ENCODE measurements around the gene NHERF2.

The NHERF2 gene

GRCh38 chr16:2026461-2027023 is at the start of gene NHERF2:
Gene NHERF2, plus strand, starts transcription at chr16:2026902. Its CDS starts 104 bp downstream, at chr16:2027006.
- DNase-seq (ENCODE audit: low read depth in 2 of 2): no peak

DNA sequence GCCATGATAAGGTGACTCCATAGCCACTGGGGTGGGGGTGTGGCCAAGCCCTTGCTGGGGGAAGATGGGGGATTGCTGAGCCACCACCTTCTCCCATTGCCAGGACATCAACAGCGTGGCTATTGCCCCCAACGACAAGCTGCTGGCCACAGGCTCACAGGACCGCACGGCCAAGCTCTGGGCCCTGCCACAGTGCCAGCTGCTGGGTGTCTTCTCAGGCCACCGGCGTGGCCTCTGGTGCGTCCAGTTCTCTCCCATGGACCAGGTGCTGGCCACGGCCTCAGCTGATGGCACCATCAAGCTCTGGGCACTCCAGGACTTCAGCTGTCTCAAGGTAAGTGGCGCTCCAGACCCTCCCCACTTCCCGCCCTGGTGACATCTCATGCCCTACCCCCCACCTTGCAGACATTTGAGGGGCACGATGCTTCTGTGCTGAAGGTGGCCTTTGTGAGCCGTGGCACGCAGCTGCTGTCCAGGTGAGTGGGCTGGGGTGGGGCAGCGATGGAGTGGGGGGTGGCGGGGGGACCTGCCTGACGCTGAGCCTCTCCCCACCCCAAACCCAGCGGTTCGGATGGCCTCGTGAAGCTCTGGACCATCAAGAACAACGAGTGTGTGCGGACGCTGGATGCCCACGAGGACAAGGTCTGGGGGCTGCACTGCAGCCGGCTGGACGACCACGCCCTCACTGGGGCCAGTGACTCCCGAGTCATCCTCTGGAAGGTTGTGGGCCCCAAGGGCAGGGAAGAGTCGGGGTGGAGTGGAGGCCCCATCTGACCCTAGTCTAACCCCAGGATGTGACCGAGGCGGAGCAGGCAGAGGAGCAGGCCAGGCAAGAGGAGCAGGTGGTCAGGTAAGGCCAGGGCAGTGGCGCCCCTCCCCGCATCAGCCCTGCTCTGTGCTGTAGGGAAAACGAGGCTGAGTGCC is 49.5 kb upstream of the NHERF2 start:
- DNase-seq (ENCODE audit: low read depth in 2 of 2): no peak

DNA sequence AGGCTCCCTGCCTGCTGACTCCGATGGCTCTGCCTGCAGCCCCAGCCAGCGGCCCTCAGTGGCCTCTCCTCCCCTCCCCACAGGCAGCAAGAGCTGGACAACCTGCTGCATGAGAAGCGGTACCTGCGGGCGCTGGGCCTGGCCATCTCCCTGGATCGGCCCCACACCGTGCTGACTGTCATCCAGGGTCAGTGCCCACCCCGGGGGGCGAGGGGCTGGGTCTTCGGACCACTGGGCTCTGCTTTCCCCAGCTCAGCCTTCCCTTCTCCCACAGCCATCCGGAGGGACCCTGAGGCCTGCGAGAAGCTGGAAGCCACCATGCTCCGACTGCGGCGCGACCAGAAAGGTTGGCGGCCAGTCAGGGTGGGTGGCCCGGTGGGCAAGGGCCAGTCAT is 48.8 kb upstream of the NHERF2 start:
- no peak for DNase-seq (ENCODE audit: low read depth in 2 of 2)

GRCh38 chr16:1978476-1979120 is 48.1 kb upstream of the NHERF2 start:
- no peak for DNase-seq (ENCODE audit: low read depth in 2 of 2)

GRCh38 chr16:1979271-1980029 is 47.3 kb upstream of the NHERF2 start:
- no peak for DNase-seq (ENCODE audit: low read depth in 2 of 2)

GRCh38 chr16:1980030-1980769 is 46.5 kb upstream of the NHERF2 start:
- no peak for DNase-seq (ENCODE audit: low read depth in 2 of 2)

DNA sequence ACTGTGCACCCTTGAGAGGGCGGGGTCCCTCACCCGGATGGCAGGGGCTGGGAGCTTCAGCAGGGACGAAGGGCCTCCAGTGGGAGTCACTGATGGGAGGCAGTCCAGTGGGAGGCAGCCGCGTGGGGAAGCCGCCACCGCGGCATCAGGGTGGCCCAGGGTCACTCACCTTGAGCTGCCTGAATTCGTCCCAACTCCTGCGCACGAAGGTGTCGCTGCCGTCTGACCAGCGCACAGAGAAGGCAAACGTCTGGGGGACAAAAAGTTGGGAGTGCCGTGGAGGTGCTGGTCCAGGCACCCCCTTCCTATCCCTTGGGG is 46.0 kb upstream of the NHERF2 start:
- DNase-seq (ENCODE audit: low read depth in 2 of 2): no peak

GRCh38 chr16:1981398-1981836 is 45.3 kb upstream of the NHERF2 start, which contains the start of gene NOXO1:
Gene NOXO1, minus strand, starts transcription at chr16:1981469. Its CDS starts 290 bp downstream, at chr16:1981179.
- no peak for DNase-seq (ENCODE audit: low read depth in 2 of 2)

GRCh38 chr16:1982013-1982433 is 44.7 kb upstream of the NHERF2 start:
- DNase-seq (ENCODE audit: low read depth in 2 of 2): no peak

DNA sequence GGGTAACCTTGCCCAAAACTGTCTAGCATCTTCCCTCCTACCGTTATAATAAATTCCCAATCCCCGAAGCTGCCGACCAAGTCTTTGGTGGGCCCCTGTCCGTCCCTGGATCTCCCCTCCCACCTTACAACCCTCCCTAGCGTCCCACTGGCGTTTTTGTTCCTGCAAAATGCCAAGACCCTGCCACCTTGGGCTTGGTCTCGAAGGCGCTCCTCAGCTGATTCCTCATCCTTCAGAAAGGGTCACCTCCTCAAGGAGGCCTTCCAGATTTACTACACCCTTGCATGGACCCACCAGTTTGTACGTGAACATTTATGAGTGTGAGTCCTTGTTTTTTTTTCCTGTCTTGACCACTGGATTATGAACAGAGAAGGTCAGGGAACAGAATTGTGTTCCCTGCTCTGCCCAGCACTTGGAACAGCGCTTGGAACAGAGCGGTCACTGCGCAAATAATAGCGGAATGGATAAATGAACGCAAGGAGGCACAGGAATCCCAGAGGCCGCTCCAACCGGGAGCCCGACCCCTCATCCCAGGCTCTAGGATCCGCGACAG is 43.6 kb upstream of the NHERF2 start:
- DNase-seq (ENCODE audit: low read depth in 2 of 2): no peak

DNA sequence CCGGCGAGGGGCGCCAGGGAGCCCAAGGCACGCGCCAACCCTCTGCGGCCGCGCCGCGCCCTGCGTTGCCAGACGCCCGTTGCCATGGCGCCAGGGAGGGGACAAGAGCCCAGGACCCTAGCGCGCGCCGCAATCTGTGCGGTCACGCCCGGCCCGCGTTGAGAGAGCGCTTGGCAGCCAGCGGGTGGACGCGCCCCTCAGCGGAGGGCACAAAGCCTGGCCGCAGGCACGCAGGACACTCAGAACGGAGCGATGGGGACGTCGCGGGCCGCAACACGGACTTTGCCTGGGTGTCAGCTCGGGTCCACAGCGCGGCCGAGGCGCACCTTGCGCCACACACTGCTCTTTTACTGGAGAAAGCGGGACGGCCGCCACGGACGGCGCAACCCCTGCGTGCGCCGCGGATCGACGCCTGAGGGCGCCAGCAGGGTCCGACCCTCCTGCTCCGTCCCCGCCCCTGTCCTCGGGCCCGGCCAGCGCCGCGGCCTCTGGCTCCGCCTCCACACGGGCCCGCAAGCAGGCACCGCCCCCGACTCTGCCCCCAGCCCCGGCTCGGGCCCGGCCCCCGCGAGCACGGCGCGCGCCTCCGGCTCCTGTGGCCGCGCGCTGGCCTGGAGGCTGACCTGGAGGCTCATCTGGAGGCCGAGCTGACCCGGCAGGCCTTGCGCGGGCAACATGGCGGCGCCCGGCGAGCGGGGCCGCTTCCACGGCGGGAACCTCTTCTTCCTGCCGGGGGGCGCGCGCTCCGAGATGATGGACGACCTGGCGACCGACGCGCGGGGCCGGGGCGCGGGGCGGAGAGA is 43.0 kb upstream of the NHERF2 start, which contains the start of gene GFER:
Gene GFER, plus strand, starts transcription at position 650 of the 803 bp plus-strand sequence. Its CDS starts 26 bp downstream, at position 676.
- no peak for DNase-seq (ENCODE audit: low read depth in 2 of 2)

- no peak for DNase-seq (ENCODE audit: low read depth in 2 of 2)
Measured at GRCh38 chr16:1984347-1985225, 42.1 kb upstream of the NHERF2 start.

DNA sequence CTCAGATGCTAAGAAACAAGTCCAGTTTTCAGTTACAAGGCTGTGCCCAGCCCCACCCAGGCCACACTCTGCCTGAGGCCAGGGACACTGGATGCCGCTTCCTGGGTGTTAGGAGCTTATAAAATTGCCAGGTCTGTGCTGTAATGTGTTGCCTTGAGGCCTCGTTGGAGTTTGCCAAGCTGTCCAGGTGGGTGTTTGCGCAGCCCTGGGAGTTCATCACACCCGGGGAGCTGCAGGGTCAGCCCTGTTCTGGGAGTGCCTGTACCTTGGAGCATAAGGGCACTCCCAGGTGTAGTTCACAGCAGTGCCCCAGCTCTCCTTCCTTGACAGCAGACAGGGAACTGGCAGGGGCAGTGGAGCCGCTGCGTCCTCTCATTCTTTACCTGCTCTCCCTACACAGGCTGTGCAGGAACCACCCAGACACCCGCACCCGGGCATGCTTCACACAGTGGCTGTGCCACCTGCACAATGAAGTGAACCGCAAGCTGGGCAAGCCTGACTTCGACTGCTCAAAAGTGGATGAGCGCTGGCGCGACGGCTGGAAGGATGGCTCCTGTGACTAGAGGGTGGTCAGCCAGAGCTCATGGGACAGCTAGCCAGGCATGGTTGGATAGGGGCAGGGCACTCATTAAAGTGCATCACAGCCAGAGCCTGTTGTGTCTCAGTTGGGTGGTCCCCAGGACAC is 41.1 kb upstream of the NHERF2 start:
- DNase-seq (ENCODE audit: low read depth in 2 of 2): no peak

DNA sequence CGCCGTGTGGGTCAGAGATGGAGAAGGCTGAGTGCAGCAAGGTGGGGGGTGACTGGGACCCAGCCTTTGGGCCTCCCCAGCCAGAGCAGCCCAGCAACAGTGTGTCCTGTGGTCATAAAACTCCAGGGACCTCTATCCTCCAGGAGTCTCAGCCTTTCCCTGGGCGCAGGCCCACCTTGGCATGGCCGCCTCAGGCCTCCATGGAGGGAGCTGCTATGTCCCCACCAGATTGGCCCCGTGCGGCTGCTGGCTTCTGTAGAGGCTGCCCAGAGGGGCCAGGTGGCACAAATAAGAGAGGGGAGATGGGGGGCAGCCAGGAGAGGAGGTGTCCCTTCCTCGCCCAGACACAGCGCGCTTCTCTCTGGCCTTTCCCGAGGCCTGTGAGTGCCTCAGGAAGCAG is 39.5 kb upstream of the NHERF2 start:
- DNase-seq (ENCODE audit: low read depth in 2 of 2): no peak

- no peak for DNase-seq (ENCODE audit: low read depth in 2 of 2)
Measured at GRCh38 chr16:1989209-1990100, 37.2 kb upstream of the NHERF2 start, which contains the start of gene SYNGR3. Gene SYNGR3, plus strand, starts transcription at chr16:1989970. Its CDS starts 133 bp downstream, at chr16:1990103.

DNA sequence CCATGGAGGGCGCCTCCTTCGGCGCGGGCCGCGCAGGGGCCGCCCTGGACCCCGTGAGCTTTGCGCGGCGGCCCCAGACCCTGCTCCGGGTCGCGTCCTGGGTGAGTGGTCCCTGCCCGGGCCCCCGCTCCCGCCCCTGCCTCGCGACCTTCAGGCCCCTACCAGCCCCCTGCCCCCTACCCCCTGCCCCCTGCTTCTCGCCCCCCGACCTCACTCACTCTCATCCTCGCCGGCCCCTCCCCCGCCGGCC is 36.7 kb upstream of the NHERF2 start:
- DNase-seq (ENCODE audit: low read depth in 2 of 2): no peak

DNA sequence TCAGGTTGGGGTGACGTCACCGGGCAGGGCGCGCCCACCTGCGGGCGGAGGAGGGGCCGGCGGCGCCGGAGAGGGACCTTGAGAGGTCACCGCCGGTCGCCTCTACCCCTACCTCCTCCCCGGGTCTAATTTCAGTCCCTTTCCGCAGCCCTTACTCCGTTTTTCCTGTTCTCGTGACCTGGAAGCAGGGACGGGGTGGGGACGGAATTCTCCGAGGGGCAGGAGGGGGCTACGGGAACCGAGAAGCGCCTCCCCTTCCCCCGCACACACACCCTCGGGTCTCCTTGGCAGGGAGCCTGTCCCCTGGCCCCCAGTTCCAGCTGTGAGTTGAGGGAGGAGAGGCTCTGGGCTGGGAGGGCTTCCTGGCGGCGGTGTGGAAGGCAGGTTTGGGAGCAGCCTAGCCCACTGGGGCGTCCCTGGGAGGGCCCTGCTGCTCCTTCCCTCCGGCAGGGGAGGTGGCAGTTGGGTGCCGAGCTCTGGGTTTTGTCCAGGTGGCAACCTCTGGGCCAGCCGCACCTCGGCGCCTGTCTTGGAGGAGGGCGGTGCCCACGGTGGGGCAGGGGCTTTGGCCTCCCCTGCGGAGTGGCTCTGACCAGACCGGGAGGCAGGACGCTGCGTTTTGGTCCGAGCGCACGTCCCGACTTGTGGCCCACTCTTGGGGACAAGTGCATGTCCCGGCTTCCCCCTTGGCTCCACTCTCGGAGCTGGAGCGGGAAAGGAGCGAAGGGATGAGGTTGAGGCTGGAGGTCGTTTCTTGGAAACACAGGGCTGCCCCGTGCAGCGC is 36.2 kb upstream of the NHERF2 start:
- no peak for DNase-seq (ENCODE audit: low read depth in 2 of 2)
